8988T (cell line): ENCODE data around the gene ZNF582.
"Not testable (repeated sequence)": the region's sequence is repeated elsewhere in the genome, so short reads cannot be mapped to it uniquely, and the experiment has no call there.

Source experiments
- DNase-seq: peaks from one replicate; pipeline ENCODE4 v3.0.0; 2011

Gene ZNF582

GRCh38 chr19:56350416-56351045 lies 42.8 kb downstream of the ZNF582 start:
- DNase-seq, result no peak

GRCh38 chr19:56348289-56348877 lies 45.0 kb downstream of the ZNF582 start:
- no peak for DNase-seq

GRCh38 chr19:56347163-56347778 lies 46.1 kb downstream of the ZNF582 start:
- DNase-seq, result no peak

GRCh38 chr19:56341948-56342347 lies 51.4 kb downstream of the ZNF582 start:
- DNase-seq, result no peak

GRCh38 chr19:56339031-56339430 lies 54.3 kb downstream of the ZNF582 start:
- DNase-seq, result not testable (repeated sequence)

- not testable (repeated sequence) for DNase-seq
These were observed 56.3 kb downstream of the ZNF582 start for GRCh38 chr19:56337077-56337476.

GRCh38 chr19:56335371-56335770 lies 58.0 kb downstream of the ZNF582 start:
- DNase-seq, result not testable (repeated sequence)

GRCh38 chr19:56333506-56333905 lies 59.8 kb downstream of the ZNF582 start:
- no peak for DNase-seq
